HEK293T (cell line): ENCODE measurements around the gene MCF2L.

Source experiments
- CTCF ChIA-PET: fragments of 350-600 bp; formaldehyde crosslinking; extraction: SDS; loops from one replicate; lab custom pipeline; 2021; ENCODE audit warnings: antibody characterized with exemption, inconsistent platforms; lab: Yijun Ruan, JAX
- POLR2A ChIA-PET: fragments of 350-600 bp; formaldehyde crosslinking; extraction: SDS; loops from one replicate; lab custom pipeline; 2020; ENCODE audit warnings: antibody characterized with exemption, inconsistent platforms; lab: Yijun Ruan, JAX
- DNase-seq: peaks from one replicate; pipeline ENCODE4 v3.0.0; 2012; ENCODE audit warnings: mixed read lengths; ENCODE audit errors: extremely low spot score
- ARNT ChIP-seq: fragments of 450-650 bp; IDR thresholded peaks from 2 replicates; pipeline ENCODE4 v1.6.1; 2017; ENCODE audit warnings: mild to moderate bottlenecking
- BHLHE40 ChIP-seq: fragments of 450-650 bp; IDR thresholded peaks from 2 replicates; pipeline ENCODE4 v1.6.1; 2016; ENCODE audit warnings: mild to moderate bottlenecking, moderate library complexity, borderline replicate concordance
- CTBP1 ChIP-seq: fragments of 450-650 bp; IDR thresholded peaks from 2 replicates; pipeline ENCODE4 v1.6.1; 2016; ENCODE audit warnings: borderline replicate concordance
- ELF4 ChIP-seq: fragments of 450-650 bp; IDR thresholded peaks from 2 replicates; pipeline ENCODE4 v1.6.1; 2017; ENCODE audit warnings: antibody characterized with exemption
- FOXA1 ChIP-seq: fragments of 450-650 bp; IDR thresholded peaks from 2 replicates; pipeline ENCODE4 v1.6.1; 2016; ENCODE audit warnings: mild to moderate bottlenecking
- FOXK2 ChIP-seq: fragments of 450-650 bp; IDR thresholded peaks from 2 replicates; pipeline ENCODE4 v1.6.1; 2016; ENCODE audit warnings: mild to moderate bottlenecking
- FOXM1 ChIP-seq: fragments of 450-650 bp; IDR thresholded peaks from 2 replicates; pipeline ENCODE4 v1.6.1; 2017; ENCODE audit warnings: mild to moderate bottlenecking, borderline replicate concordance
- HDGF ChIP-seq: fragments of 450-650 bp; IDR thresholded peaks from 2 replicates; pipeline ENCODE4 v1.6.1; 2017; ENCODE audit warnings: antibody characterized with exemption, borderline replicate concordance
- L3MBTL2 ChIP-seq: fragments of 450-650 bp; conservative IDR thresholded peaks from 2 replicates; pipeline ENCODE4 v1.6.1; 2016; ENCODE audit warnings: mild to moderate bottlenecking
- LEF1 ChIP-seq: fragments of 450-650 bp; IDR thresholded peaks from 2 replicates; pipeline ENCODE4 v1.6.1; 2017; ENCODE audit warnings: mild to moderate bottlenecking, borderline replicate concordance
- NFRKB ChIP-seq: fragments of 450-650 bp; IDR thresholded peaks from 2 replicates; pipeline ENCODE4 v1.6.1; 2016; ENCODE audit warnings: mild to moderate bottlenecking, moderate library complexity
- SP1 ChIP-seq: fragments of 450-650 bp; IDR thresholded peaks from 2 replicates; pipeline ENCODE4 v1.6.1; 2017
- SUZ12 ChIP-seq: fragments of 450-650 bp; IDR thresholded peaks from 2 replicates; pipeline ENCODE4 v1.6.1; 2016; ENCODE audit warnings: mild to moderate bottlenecking
- TARDBP ChIP-seq: fragments of 450-650 bp; IDR thresholded peaks from 2 replicates; pipeline ENCODE4 v1.6.1; 2016
- ZNF384 ChIP-seq: fragments of 450-650 bp; IDR thresholded peaks from 2 replicates; pipeline ENCODE4 v1.6.1; 2016
- TF ChIP-seq, protein P1 (sequence below): fragments of 450-650 bp; IDR thresholded peaks from 2 replicates; pipeline ENCODE4 v1.6.1; 2016

Gene MCF2L

GRCh38 chr13:112963641-112964040 lies 5.4 kb upstream of the MCF2L start:
- no peak for DNase-seq
- POLR2A ChIA-PET: no interaction called here
- CTCF ChIA-PET: no interaction called here
- TF ChIP-seq SP1: no peak
- TF ChIP-seq L3MBTL2: no peak
- TF ChIP-seq FOXA1: no peak
- TF ChIP-seq FOXK2: no peak
- TF ChIP-seq ZNF384: no peak
- no peak for TF ChIP-seq SUZ12
- TF ChIP-seq CTBP1: no peak
- no peak for TF ChIP-seq ELF4
- no peak for TF ChIP-seq LEF1
- no peak for TF ChIP-seq TARDBP
- TF ChIP-seq, protein P1, sequence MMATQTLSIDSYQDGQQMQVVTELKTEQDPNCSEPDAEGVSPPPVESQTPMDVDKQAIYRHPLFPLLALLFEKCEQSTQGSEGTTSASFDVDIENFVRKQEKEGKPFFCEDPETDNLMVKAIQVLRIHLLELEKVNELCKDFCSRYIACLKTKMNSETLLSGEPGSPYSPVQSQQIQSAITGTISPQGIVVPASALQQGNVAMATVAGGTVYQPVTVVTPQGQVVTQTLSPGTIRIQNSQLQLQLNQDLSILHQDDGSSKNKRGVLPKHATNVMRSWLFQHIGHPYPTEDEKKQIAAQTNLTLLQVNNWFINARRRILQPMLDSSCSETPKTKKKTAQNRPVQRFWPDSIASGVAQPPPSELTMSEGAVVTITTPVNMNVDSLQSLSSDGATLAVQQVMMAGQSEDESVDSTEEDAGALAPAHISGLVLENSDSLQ: no peak
- TF ChIP-seq BHLHE40: no peak
- no peak for TF ChIP-seq ARNT
- TF ChIP-seq HDGF: no peak
- TF ChIP-seq FOXM1: no peak
- TF ChIP-seq NFRKB: no peak

DNA sequence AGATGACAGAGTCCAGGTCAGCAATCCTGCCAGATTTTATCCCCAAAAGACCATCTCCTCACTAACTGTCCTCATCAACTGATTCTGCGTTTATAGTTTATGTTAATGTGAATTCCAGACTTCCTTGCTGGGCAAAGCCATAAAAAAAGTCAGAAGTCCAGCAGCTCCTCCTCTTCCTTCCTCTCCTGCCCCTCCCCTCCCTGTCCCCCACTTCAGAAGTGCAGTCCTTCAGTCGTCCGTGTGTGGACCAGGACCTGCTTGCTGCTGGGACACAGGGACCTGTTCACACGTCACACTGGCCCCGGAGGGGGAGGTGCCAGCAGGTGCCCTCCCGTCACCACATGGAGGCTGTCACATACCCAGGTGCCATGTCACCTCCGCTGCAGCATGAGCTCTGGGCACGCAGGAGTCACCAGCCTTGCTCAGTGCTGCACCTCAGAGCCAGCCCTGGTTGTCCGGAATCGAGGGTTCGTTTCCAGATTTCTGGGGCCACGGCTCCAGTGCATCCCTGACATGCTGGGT lies 4.0 kb upstream of the MCF2L start:
- POLR2A ChIA-PET: no interaction called here
- TF ChIP-seq FOXA1 (no peak), TARDBP (no peak), L3MBTL2 (no peak), FOXM1 (no peak), SP1 (no peak), ZNF384 (no peak), LEF1 (no peak), SUZ12 (no peak), NFRKB (no peak), ELF4 (no peak), FOXK2 (no peak), ARNT (no peak), BHLHE40 (no peak), CTBP1 (no peak), HDGF (no peak)
- TF ChIP-seq, protein P1: no peak
- DNase-seq: no peak
- CTCF ChIA-PET: no interaction called here

DNA sequence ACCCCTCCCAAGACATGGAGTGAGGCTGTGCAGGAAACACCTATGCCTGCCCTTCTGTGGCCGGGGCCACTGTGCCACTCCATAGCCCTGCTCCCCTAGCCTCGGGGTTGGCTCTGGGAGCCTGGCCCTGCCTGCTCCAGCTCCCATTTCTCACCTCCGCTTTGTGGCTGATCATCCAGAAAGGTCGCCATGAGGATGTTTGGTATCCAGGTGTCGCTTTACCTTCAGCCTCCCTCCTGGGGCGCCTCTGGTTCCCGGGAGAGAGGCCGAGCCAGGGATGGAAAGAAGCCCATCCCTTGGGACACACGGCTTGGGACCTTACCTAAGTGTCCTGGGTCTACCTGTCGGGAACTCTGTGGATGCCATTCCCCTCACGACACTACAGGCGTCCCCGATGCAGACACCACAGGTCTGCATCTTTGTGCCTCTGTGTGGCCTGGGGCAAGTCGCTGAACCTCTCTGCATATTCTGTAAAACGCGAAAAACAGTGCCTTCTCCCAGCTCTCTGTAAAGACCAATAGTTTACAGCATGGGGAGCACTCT lies 3.4 kb upstream of the MCF2L start:
- CTCF ChIA-PET: no interaction called here
- TF ChIP-seq, protein P1: no peak
- TF ChIP-seq BHLHE40 (no peak), FOXA1 (no peak), SUZ12 (no peak), CTBP1 (no peak), LEF1 (no peak), FOXK2 (no peak), SP1 (no peak), ARNT (no peak), FOXM1 (no peak), HDGF (no peak), L3MBTL2 (no peak), TARDBP (no peak), NFRKB (no peak)
- POLR2A ChIA-PET: no interaction called here

GRCh38 chr13:112966776-112967175 lies 2.2 kb upstream of the MCF2L start:
- TF ChIP-seq NFRKB (no peak), FOXA1 (no peak), FOXK2 (no peak), FOXM1 (no peak), BHLHE40 (no peak), SUZ12 (no peak), L3MBTL2 (no peak), LEF1 (no peak)
- POLR2A ChIA-PET: no interaction called here
- DNase-seq: no peak
- CTCF ChIA-PET: interaction anchor here (0.6 kb wide), 1 partner anchor 176 kb away, joined by 3 read pairs; no protein-coding TSS in a partner anchor

More for the DNA sequence above, 3.4 kb upstream of the MCF2L start:
- no peak for DNase-seq

GRCh38 chr13:112967686-112968379 lies 1.2 kb upstream of the MCF2L start:
- TF ChIP-seq, protein P1: no peak
- ChIA-PET POLR2A (no interaction called here), CTCF (interaction anchor here (0.7 kb wide), 1 partner anchor 36 kb away, joined by 3 read pairs; no protein-coding TSS in a partner anchor)
- no peak for DNase-seq
